Gastrocnemius medialis (tissue), 4 donors: ENCODE results near the gene OR13G1.

ENCODE experiments used
- POLR2A ChIP-seq, 2 donors: fragments of 450-650 bp; IDR thresholded peaks; one replicate each; pipeline ENCODE4 v1.6.1; 2017; ENCODE audit warnings: antibody characterized with exemption in 2 of 2, mild to moderate bottlenecking in 2 of 2, moderate library complexity in 2 of 2
- TF ChIP-seq, protein P1 (sequence below), 5 experiments: fragments of 450-650 bp in 3 of 5; fragments of 200-600 bp in 2 of 5; sonication (generic) in 2 of 5; IDR thresholded peaks in 4 of 5; conservative IDR thresholded peaks in 1 of 5; 1 replicate in 4 of 5; 2 replicates in 1 of 5; pipeline ENCODE4 v1.5.1; 2016 to 2019; ENCODE audit warnings: antibody characterized with exemption in 5 of 5, mild to moderate bottlenecking in 3 of 5, moderate library complexity in 3 of 5

DNA sequence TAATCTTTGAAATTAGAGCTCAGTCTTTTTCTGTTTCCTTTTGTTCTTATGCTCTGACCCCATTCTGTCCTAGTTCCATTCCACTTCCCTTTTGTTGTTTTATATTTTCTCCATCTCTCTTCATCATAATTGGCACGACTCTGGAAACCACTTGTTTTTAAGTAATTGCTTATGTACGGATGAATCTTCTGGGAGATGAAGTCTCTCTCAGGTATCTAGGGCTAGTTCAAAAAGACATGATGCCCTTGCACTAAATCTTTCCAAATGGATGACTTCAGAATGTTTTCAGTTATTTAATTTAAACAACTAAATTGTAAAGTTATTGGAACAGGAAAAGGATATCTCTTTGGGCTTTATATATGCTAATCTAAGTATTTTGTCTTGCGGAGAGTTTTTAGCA is 37.0 kb upstream of the OR13G1 start, which contains the start of gene OR6F1:
- no peak for TF ChIP-seq POLR2A (IDR thresholded peaks at IDR 0.05)
- TF ChIP-seq, protein P1, sequence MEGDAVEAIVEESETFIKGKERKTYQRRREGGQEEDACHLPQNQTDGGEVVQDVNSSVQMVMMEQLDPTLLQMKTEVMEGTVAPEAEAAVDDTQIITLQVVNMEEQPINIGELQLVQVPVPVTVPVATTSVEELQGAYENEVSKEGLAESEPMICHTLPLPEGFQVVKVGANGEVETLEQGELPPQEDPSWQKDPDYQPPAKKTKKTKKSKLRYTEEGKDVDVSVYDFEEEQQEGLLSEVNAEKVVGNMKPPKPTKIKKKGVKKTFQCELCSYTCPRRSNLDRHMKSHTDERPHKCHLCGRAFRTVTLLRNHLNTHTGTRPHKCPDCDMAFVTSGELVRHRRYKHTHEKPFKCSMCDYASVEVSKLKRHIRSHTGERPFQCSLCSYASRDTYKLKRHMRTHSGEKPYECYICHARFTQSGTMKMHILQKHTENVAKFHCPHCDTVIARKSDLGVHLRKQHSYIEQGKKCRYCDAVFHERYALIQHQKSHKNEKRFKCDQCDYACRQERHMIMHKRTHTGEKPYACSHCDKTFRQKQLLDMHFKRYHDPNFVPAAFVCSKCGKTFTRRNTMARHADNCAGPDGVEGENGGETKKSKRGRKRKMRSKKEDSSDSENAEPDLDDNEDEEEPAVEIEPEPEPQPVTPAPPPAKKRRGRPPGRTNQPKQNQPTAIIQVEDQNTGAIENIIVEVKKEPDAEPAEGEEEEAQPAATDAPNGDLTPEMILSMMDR (IDR thresholded peaks at IDR 0.05 in 4 of 5, conservative IDR thresholded peaks at IDR 0.05 in 1 of 5): no peak
